HepG2 (cell line): Measurements from ENCODE around the gene DPM2.

Experiments
- NFYB ChIP-seq: sonication (generic); formaldehyde crosslinking; IDR thresholded peaks from 2 replicates; pipeline ENCODE4 v1.4.0; 2020; ENCODE audit warnings: missing genetic modification reagents
- POLR2AphosphoS5 ChIP-seq: IDR thresholded peaks from 2 replicates; pipeline ENCODE4 v1.6.1; 2012; ENCODE audit warnings: low read depth, low read length
- ZNF143 ChIP-seq: sonication (generic); formaldehyde crosslinking; IDR thresholded peaks from 2 replicates; pipeline ENCODE4 v1.4.0; 2020; ENCODE audit warnings: missing genetic modification reagents

DNA sequence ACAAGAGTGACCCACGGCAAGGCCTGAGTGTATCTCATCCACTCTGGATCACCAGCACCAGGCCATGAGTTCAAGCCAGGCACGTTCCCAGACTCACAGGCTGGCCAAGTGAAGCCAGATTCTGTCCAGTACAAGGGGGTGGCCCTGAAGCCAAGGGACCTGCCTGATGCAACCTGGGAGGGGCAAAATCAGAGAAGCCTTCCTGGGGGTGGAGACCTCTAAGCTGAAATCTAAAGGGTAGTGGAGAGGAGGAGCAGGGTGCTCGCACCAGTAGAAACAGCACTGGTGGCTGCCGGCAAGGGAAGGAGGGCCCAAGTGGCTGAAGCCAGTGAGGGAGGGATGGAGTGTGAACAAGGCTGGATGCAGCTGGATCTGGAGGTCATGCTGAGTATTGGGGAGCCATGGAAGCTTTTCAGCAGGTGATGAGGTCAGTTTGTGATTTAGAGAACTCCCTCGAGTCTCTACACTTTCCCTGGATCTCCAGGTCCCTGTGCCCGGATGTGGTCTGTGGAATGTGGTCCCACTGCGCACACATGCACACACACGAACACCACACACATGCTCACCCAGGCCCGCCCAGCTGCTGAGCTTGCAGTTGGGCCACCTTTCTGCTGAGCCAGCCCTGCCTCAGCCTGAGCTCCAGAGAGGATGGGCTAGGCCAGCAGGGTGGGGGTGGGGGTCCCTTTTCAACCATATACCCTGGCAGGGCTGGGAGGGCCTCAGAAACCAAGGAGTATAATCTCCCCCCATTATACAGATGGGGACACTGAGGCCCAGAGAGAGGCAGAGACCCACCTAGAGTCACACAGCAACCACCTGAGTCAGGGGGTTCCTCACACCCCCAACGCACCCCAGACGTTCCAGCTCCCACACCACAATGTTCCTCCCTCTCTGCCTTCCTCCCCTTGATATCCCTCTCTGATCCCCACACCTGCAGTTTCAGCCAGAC lies 8.7 kb downstream of the DPM2 start:
- TF ChIP-seq POLR2AphosphoS5 (no peak), ZNF143 (CRISPR knock-in tag) (no peak), NFYB (CRISPR knock-in tag) (no peak)
